T-helper 22 cell (primary cell): ENCODE results near the gene ORAI1.
"Not testable (repeated sequence)": the region's sequence is repeated elsewhere in the genome, so short reads cannot be mapped to it uniquely, and the experiment has no call there.

ENCODE experiments used
- DNase-seq: peaks from one replicate; pipeline ENCODE4 v3.0.0-alpha.2; 2020; ENCODE audit warnings: low read depth

ORAI1 gene

GRCh38 chr12:121649322-121649721 is 23.0 kb downstream of the ORAI1 start:
- DNase-seq: no peak

GRCh38 chr12:121649819-121650353 is 23.6 kb downstream of the ORAI1 start:
- DNase-seq: no peak

- DNase-seq: no peak
Measured at GRCh38 chr12:121651320-121651719, 25.0 kb downstream of the ORAI1 start.

GRCh38 chr12:121652767-121653497 is 26.6 kb downstream of the ORAI1 start:
- DNase-seq: no peak

- DNase-seq: no peak
Measured at GRCh38 chr12:121653999-121654398, 27.7 kb downstream of the ORAI1 start.

GRCh38 chr12:121656122-121656521 is 29.8 kb downstream of the ORAI1 start:
- DNase-seq: no peak

- no peak for DNase-seq
Measured at GRCh38 chr12:121657305-121658008, 31.1 kb downstream of the ORAI1 start.

GRCh38 chr12:121661353-121662105 is 35.2 kb downstream of the ORAI1 start:
- not testable (repeated sequence) for DNase-seq

- DNase-seq: no peak
Measured at GRCh38 chr12:121663610-121663929, 37.2 kb downstream of the ORAI1 start.

GRCh38 chr12:121666829-121667228 is 40.5 kb downstream of the ORAI1 start:
- DNase-seq: not testable (repeated sequence)

- DNase-seq: no peak
Measured at GRCh38 chr12:121668750-121669520, 42.6 kb downstream of the ORAI1 start.

- no peak for DNase-seq
Measured at GRCh38 chr12:121669521-121669900, 43.2 kb downstream of the ORAI1 start, which contains the start of gene MORN3. Gene MORN3 (minus strand): TSS chr12:121669654. CDS start chr12:121669483, 171 bp downstream.

- DNase-seq: no peak
Measured at GRCh38 chr12:121673013-121673511, 46.7 kb downstream of the ORAI1 start.

GRCh38 chr12:121676190-121676589 is 49.9 kb downstream of the ORAI1 start:
- no peak for DNase-seq

GRCh38 chr12:121678305-121678704 is 52.0 kb downstream of the ORAI1 start:
- no peak for DNase-seq

GRCh38 chr12:121678716-121679300 is 52.5 kb downstream of the ORAI1 start:
- DNase-seq: no peak

GRCh38 chr12:121679661-121680197 is 53.4 kb downstream of the ORAI1 start:
- DNase-seq: not testable (repeated sequence)

- DNase-seq: no peak
Measured at GRCh38 chr12:121688966-121689365, 62.6 kb downstream of the ORAI1 start.

- no peak for DNase-seq
Measured at GRCh38 chr12:121689430-121689829, 63.1 kb downstream of the ORAI1 start.
